Measurements from ENCODE around the gene MYBPC2.

DNA sequence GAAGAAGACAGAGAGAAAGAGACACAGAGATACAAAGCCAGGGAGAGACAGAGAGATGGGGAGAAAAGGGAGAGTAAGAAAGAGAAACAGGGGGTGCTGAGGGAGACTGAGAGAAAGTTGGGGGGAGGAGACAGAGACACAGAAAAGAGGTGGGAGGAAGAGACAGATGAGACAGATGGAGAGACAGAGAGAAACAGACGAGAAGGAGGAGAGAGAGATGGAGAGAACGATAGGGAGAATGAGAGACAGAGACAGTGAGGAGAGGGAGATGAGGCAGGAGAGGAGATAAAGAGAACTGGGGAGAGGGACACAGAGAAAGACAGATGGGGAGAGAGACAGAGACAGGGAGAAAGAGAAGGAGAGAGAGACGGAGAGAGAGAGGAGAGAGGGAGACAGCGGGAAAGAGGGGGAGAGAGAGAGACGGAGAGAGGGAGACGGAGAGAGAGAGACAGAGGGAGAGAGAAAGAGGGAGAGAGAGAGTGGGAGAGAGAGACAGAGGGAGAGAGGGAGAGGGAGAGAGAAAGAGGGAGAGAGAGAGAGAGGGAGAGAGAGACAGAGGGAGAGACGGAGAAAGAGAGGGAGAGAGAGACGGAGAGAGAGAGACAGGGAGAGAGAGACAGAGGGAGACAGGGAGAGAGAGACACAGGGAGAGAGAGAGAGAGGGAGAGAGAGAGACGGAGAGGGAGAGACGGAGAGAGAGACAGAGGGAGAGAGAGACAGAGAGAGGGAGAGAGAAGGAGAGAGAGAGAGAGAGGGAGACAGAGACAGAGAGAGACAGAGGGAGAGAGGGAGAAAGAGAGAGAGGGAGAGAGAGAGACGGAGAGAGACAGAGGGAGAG, 65.7 kb downstream of the MYBPC2 start:
- TF ChIP-seq, protein P1, sequence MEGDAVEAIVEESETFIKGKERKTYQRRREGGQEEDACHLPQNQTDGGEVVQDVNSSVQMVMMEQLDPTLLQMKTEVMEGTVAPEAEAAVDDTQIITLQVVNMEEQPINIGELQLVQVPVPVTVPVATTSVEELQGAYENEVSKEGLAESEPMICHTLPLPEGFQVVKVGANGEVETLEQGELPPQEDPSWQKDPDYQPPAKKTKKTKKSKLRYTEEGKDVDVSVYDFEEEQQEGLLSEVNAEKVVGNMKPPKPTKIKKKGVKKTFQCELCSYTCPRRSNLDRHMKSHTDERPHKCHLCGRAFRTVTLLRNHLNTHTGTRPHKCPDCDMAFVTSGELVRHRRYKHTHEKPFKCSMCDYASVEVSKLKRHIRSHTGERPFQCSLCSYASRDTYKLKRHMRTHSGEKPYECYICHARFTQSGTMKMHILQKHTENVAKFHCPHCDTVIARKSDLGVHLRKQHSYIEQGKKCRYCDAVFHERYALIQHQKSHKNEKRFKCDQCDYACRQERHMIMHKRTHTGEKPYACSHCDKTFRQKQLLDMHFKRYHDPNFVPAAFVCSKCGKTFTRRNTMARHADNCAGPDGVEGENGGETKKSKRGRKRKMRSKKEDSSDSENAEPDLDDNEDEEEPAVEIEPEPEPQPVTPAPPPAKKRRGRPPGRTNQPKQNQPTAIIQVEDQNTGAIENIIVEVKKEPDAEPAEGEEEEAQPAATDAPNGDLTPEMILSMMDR (conservative IDR thresholded peaks at IDR 0.05; ENCODE audit: low read depth, low read length) = no peak
- TF ChIP-seq EZH2 (IDR thresholded peaks at IDR 0.05; ENCODE audit: low read length, unreplicated experiment) = no peak
- no peak for TF ChIP-seq EZH2phosphoT487 (IDR thresholded peaks at IDR 0.05; ENCODE audit: borderline replicate concordance, low read length)
